ENCODE measurements around the gene CPT2.

The CPT2 gene

GRCh38 chr1:53165408-53165961 is 31.1 kb upstream of the CPT2 start:
- ChIA-PET CTCF (interaction anchor here (1.3 to 2.5 kb wide), 4 partner anchors 11 to 17 kb away, joined by 3 to 9 read pairs (median 4); no protein-coding TSS in a partner anchor), POLR2A (no interaction called here)
- TF ChIP-seq CTCF (IDR thresholded peaks at IDR 0.05; ENCODE audit: control extremely low read depth, extremely low read depth, low read depth, missing control alignments) = no peak
- no peak for DNase-seq (ENCODE audit: extremely low spot score)

GRCh38 chr1:53166366-53166765 is 30.3 kb upstream of the CPT2 start:
- CTCF ChIA-PET = interaction anchor here (1.3 to 2.5 kb wide), 3 partner anchors 10 to 16 kb away, joined by 3 to 9 read pairs (median 6); no protein-coding TSS in a partner anchor
- no peak for DNase-seq (ENCODE audit: extremely low spot score)
- no peak for TF ChIP-seq CTCF (IDR thresholded peaks at IDR 0.05; ENCODE audit: control extremely low read depth, extremely low read depth, low read depth, missing control alignments)
- POLR2A ChIA-PET = no interaction called here

GRCh38 chr1:53166912-53167311 is 29.7 kb upstream of the CPT2 start:
- ChIA-PET POLR2A (no interaction called here), CTCF (interaction anchor here (1.3 to 2.5 kb wide), 3 partner anchors 10 to 15 kb away, joined by 3 to 9 read pairs (median 6); no protein-coding TSS in a partner anchor)
- TF ChIP-seq CTCF (IDR thresholded peaks at IDR 0.05; ENCODE audit: control extremely low read depth, extremely low read depth, low read depth, missing control alignments) = no peak
- DNase-seq (ENCODE audit: extremely low spot score) = no peak

- TF ChIP-seq CTCF (IDR thresholded peaks at IDR 0.05; ENCODE audit: control extremely low read depth, extremely low read depth, low read depth, missing control alignments) = no peak
- CTCF ChIA-PET = interaction anchor here (1.2 to 3.5 kb wide), 2 partner anchors 10 to 13 kb away, joined by 5 to 17 read pairs; no protein-coding TSS in a partner anchor
- DNase-seq (ENCODE audit: extremely low spot score) = peak; percentile 59
- POLR2A ChIA-PET = no interaction called here
Observed at GRCh38 chr1:53172426-53173128, 24.0 kb upstream of the CPT2 start.

- CTCF ChIA-PET = interaction anchor here (1.3 to 2.1 kb wide), 2 partner anchors 9 to 11 kb away, joined by 4 to 6 read pairs; no protein-coding TSS in a partner anchor
- TF ChIP-seq CTCF (IDR thresholded peaks at IDR 0.05; ENCODE audit: control extremely low read depth, extremely low read depth, low read depth, missing control alignments) = no peak
- no peak for DNase-seq (ENCODE audit: extremely low spot score)
- POLR2A ChIA-PET = no interaction called here
Observed at GRCh38 chr1:53174971-53175913, 21.4 kb upstream of the CPT2 start.
